GM19193 (cell line): Measurements from ENCODE around the gene HMGN1.

ENCODE experiments used
- POLR2A ChIP-seq: IDR thresholded peaks from 4 replicates; pipeline ENCODE4 v1.6.1; 2011; ENCODE audit not compliant: insufficient read depth, insufficient read length; ENCODE audit errors: extremely low read depth

The HMGN1 gene

GRCh38 chr21:39348355-39349210 is at the start of gene HMGN1:
Gene HMGN1 (minus strand): TSS chr21:39349088. CDS start chr21:39348917, 171 bp downstream.
- TF ChIP-seq POLR2A: peak; percentile 70

- no peak for TF ChIP-seq POLR2A
Observed at GRCh38 chr21:39397646-39398385, 48.9 kb upstream of the HMGN1 start.

- no peak for TF ChIP-seq POLR2A
Observed at GRCh38 chr21:39392981-39393380, 44.1 kb upstream of the HMGN1 start.

- TF ChIP-seq POLR2A: no peak
Observed at GRCh38 chr21:39390212-39390765, 41.4 kb upstream of the HMGN1 start.

- no peak for TF ChIP-seq POLR2A
Observed at GRCh38 chr21:39388811-39389155, 39.9 kb upstream of the HMGN1 start.

- TF ChIP-seq POLR2A: peak; percentile 23
Observed at GRCh38 chr21:39388038-39388810, 39.3 kb upstream of the HMGN1 start.

- peak; percentile 33 for TF ChIP-seq POLR2A
Observed at GRCh38 chr21:39387461-39388037, 38.7 kb upstream of the HMGN1 start.

GRCh38 chr21:39386899-39387298 is 38.0 kb upstream of the HMGN1 start:
- TF ChIP-seq POLR2A: no peak

- no peak for TF ChIP-seq POLR2A
Observed at GRCh38 chr21:39386194-39386593, 37.3 kb upstream of the HMGN1 start.

GRCh38 chr21:39385299-39386145 is 36.6 kb upstream of the HMGN1 start:
- TF ChIP-seq POLR2A: no peak

GRCh38 chr21:39384674-39385298 is 35.9 kb upstream of the HMGN1 start:
- no peak for TF ChIP-seq POLR2A

GRCh38 chr21:39381009-39381408 is 32.1 kb upstream of the HMGN1 start:
- no peak for TF ChIP-seq POLR2A

GRCh38 chr21:39379986-39380891 is 31.4 kb upstream of the HMGN1 start:
- TF ChIP-seq POLR2A: peak; percentile 73
